GM18868 (cell line): ENCODE data around the gene SPATA31A1.
"Not testable (repeated sequence)": the region's sequence is repeated elsewhere in the genome, so short reads cannot be mapped to it uniquely, and the experiment has no call there.

Source experiments
- ATAC-seq: cut with Tn5 transposase; IDR thresholded peaks from one replicate; pipeline ENCODE4 v1.9.1; 2021; ENCODE audit warnings: mild to moderate bottlenecking, moderate library complexity; ENCODE audit not compliant: unreplicated experiment

Gene SPATA31A1

DNA sequence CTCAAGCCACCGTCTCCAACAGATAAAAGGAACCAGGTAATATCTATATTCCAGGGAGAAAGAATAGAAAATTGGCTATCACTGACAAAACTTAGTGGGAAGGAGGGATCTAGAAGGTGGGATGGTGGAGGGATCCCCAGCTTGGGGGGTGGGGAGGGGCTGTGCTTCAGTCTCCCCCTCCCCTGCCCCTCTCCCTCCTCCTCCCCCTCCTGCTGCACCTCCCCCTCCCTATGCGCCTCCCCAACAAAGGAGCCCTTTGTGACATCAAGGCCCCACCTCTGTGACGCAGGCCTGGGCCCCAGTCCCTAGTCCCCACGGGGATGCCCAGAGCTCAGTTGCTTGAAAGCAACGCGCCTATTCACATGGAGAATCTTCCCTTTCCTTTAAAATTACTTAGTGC is at the start of gene SPATA31A1:
Gene SPATA31A1, plus strand, starts transcription at position 301 of the 400 bp plus-strand sequence. Its CDS starts 62 bp downstream, at position 363.
- ATAC-seq, result not testable (repeated sequence)

DNA sequence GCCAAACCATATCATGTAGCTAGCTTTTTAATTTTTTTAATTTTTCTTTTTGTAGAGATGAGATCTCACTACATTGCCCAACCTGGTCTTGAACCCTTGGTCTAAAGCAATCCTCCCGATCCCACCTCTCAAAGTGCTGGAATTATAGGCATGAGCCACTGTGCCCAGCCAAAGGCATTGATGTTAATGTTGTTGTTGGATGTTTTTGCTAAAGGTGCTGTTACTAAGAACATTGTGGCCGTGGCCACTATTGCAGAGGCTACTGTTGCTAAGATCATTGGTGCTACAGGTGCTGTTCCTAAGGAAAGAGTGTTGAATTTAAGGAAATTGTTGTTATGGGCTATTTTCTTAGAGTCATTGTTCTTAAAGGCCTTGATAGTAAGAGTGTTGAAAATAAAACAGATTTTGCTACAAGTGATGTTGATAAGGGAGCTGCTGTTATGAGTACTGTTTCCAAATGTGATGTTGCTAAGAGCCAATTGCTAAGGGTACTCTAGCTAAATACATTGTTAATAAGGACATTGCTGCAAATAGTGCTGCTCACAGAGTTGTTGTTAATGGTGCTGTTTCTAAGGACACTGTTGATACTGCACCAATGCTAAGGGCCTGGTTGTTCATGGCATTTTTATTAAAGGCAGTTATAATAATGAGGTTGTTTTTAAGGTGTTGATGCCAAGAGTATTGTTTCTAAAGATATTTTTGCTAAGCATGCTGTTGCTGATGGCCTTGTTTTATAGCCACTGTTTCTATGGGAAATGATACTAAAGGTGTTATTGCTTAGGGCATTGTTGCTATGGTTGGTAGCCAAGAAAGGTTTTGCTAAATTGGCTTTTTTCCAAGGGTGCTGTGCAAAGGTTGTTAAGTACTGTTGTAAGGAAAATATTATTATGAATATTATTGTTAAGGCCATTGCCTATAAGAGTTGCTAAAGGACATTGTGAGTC is 52.1 kb downstream of the SPATA31A1 start:
- not testable (repeated sequence) for ATAC-seq

GRCh38 chr9:39411254-39411940 is 55.9 kb downstream of the SPATA31A1 start:
- ATAC-seq, result not testable (repeated sequence)
